IMR-90 (cell line): ENCODE measurements around the gene C3orf18. TPM values are rescaled to one million over a fixed set of nuclear protein-coding genes. Genes with fewer than 3 reads are reported as not detected.

Experiments used
- ATAC-seq: fragments of 200-7000 bp; cut with Tn5 transposase; 2 replicates; pipeline ENCODE4 v1.9.1; 2020; ENCODE audit warnings: low read depth, mild to moderate bottlenecking, moderate library complexity
- BruUV-seq: library from RNA; stranded (reverse); fragments of 400-500 nt; replicated peaks from 2 replicates; lab custom pipeline; 2021; lab: Mats Ljungman, UMichigan
- CTCF ChIA-PET: fragments of 300-600 bp; formaldehyde crosslinking; extraction: SDS; loops from one replicate; lab custom pipeline; 2021; ENCODE audit warnings: antibody characterized with exemption; lab: Yijun Ruan, JAX
- POLR2A ChIA-PET: fragments of 300-600 bp; sonication (Branson Sonifier 250); formaldehyde crosslinking; loops from one replicate; lab custom pipeline; 2022; ENCODE audit warnings: antibody characterized with exemption; ENCODE audit not compliant: unreplicated experiment; lab: Charles Lee
- DNase-seq: peaks from one replicate; pipeline ENCODE4 v3.0.0; 2013
- H2AFZ ChIP-seq: replicated peaks from 2 replicates; pipeline ENCODE3; 2013; ENCODE audit warnings: low read length, mild to moderate bottlenecking; ENCODE audit not compliant: poor library complexity
- H2AK5ac ChIP-seq: 2 replicates; pipeline ENCODE4 v1.6.1; 2013; ENCODE audit warnings: low read depth, low read length, inconsistent platforms
- H2AK9ac ChIP-seq: replicated peaks from 2 replicates; pipeline ENCODE3; 2013; ENCODE audit warnings: mild to moderate bottlenecking, low read depth, low read length, moderate library complexity; ENCODE audit not compliant: poor library complexity
- H2BK120ac ChIP-seq: 2 replicates; pipeline ENCODE4 v1.6.1; 2013; ENCODE audit warnings: low read depth, low read length, inconsistent platforms
- H2BK15ac ChIP-seq: 3 replicates; pipeline ENCODE4 v1.6.1; 2013; ENCODE audit warnings: low read depth, low read length, inconsistent platforms
- H2BK20ac ChIP-seq: 2 replicates; pipeline ENCODE4 v1.6.1; 2013; ENCODE audit warnings: low read depth, mild to moderate bottlenecking, inconsistent platforms, low read length, moderate library complexity
- H2BK5ac ChIP-seq: 2 replicates; pipeline ENCODE4 v1.6.1; 2013; ENCODE audit warnings: mild to moderate bottlenecking, low read depth, low read length, inconsistent platforms; ENCODE audit not compliant: poor library complexity, severe bottlenecking
- H3K14ac ChIP-seq: replicated peaks from 2 replicates; pipeline ENCODE4 v1.6.1; 2013; ENCODE audit warnings: low read depth, low read length, inconsistent platforms
- H3K18ac ChIP-seq: 2 replicates; pipeline ENCODE4 v1.6.1; 2013; ENCODE audit warnings: low read depth, low read length, control low read depth
- H3K23ac ChIP-seq: 2 replicates; pipeline ENCODE4 v1.6.1; 2013; ENCODE audit warnings: low read depth, low read length, inconsistent platforms
- H3K27ac ChIP-seq: 2 replicates; pipeline ENCODE4 v1.5.1; 2013; ENCODE audit warnings: mild to moderate bottlenecking, control low read depth, low read length; ENCODE audit not compliant: insufficient read depth
- H3K27me3 ChIP-seq: 2 replicates; pipeline ENCODE4 v1.6.1; 2013; ENCODE audit warnings: low read length; ENCODE audit not compliant: control insufficient read depth, insufficient read depth
- H3K36me3 ChIP-seq: 2 replicates; pipeline ENCODE4 v1.6.1; 2013; ENCODE audit warnings: low read length, mixed read lengths; ENCODE audit not compliant: control insufficient read depth, insufficient read depth
- H3K4ac ChIP-seq: 2 replicates; pipeline ENCODE4 v1.6.1; 2013; ENCODE audit warnings: low read depth, low read length, inconsistent platforms
- H3K4me1 ChIP-seq: 2 replicates; pipeline ENCODE4 v1.6.1; 2013; ENCODE audit warnings: low read length, mixed read lengths; ENCODE audit not compliant: control insufficient read depth, insufficient read depth
- H3K4me2 ChIP-seq: 2 replicates; pipeline ENCODE4 v1.6.1; 2013; ENCODE audit warnings: low read depth, mild to moderate bottlenecking, control low read depth, low read length, moderate library complexity
- H3K4me3 ChIP-seq: 2 replicates; pipeline ENCODE4 v1.5.1; 2013; ENCODE audit warnings: low read depth, mild to moderate bottlenecking, control low read depth, low read length, moderate library complexity; ENCODE audit not compliant: insufficient read depth
- H3K56ac ChIP-seq: 2 replicates; pipeline ENCODE4 v1.6.1; 2013; ENCODE audit warnings: low read length, inconsistent platforms; ENCODE audit not compliant: insufficient read depth; ENCODE audit errors: extremely low read depth
- H3K79me1 ChIP-seq, 2 experiments: 2 replicates each; pipeline ENCODE4 v1.6.1; 2013; ENCODE audit warnings: low read length in 2 of 2, inconsistent platforms in 1 of 2, low read depth in 1 of 2
- H3K9ac ChIP-seq: 2 replicates; pipeline ENCODE4 v1.6.1; 2013; ENCODE audit warnings: low read depth, low read length, control low read depth
- H3K9me1 ChIP-seq: 2 replicates; pipeline ENCODE4 v1.6.1; 2013; ENCODE audit warnings: low read length, inconsistent platforms; ENCODE audit not compliant: insufficient read depth
- H3K9me3 ChIP-seq: 2 replicates; pipeline ENCODE4 v1.6.1; 2013; ENCODE audit warnings: low read length; ENCODE audit not compliant: control insufficient read depth, insufficient read depth
- H4K20me1 ChIP-seq: 2 replicates; pipeline ENCODE4 v1.6.1; 2013; ENCODE audit warnings: low read length, inconsistent platforms; ENCODE audit not compliant: insufficient read depth
- H4K5ac ChIP-seq: 2 replicates; pipeline ENCODE4 v1.6.1; 2013; ENCODE audit warnings: mild to moderate bottlenecking, low read depth, low read length, control low read depth
- H4K8ac ChIP-seq, 2 experiments: 2 replicates each; pipeline ENCODE4 v1.6.1; 2013; ENCODE audit warnings: low read depth in 2 of 2, low read length in 2 of 2, control low read depth in 1 of 2, inconsistent platforms in 1 of 2
- H4K91ac ChIP-seq: 2 replicates; pipeline ENCODE4 v1.6.1; 2013; ENCODE audit warnings: low read depth, low read length, inconsistent platforms; ENCODE audit not compliant: insufficient read depth
- MAFK ChIP-seq: IDR thresholded peaks from 2 replicates; pipeline ENCODE4 v1.6.1; 2012; ENCODE audit warnings: low read depth, low read length, improper control_type of control experiment
- MXI1 ChIP-seq: IDR thresholded peaks from 2 replicates; pipeline ENCODE4 v1.6.1; 2012; ENCODE audit warnings: low read depth, mild to moderate bottlenecking, low read length, moderate library complexity, borderline replicate concordance
- RFX5 ChIP-seq: IDR thresholded peaks from 2 replicates; pipeline ENCODE4 v1.8.0; 2012; ENCODE audit warnings: low read depth, mild to moderate bottlenecking, low read length, moderate library complexity
- WGBS, 2 experiments: methylation state at CpG; one replicate each; pipeline versions ENCODE4 v1.1.5 to v1.1.7; 2013; ENCODE audit warnings: missing lambda C conversion rate in 2 of 2; ENCODE audit not compliant: insufficient read length in 1 of 2; ENCODE audit errors: extremely low coverage in 2 of 2; 5-methylcytosine and 5-hydroxymethylcytosine counted together
- dilution Hi-C: fragments of 300-500 bp; cut with HindIII; formaldehyde crosslinking; loops from one replicate; pipeline ENCODE4 v1.14.3; 2018; ENCODE audit warnings: low sequenced_read_pairs; ENCODE audit not compliant: unreplicated experiment
- in situ Hi-C: fragments of 300-500 bp; cut with MboI; formaldehyde crosslinking; loops from 3 replicates; pipeline ENCODE4 v1.14.3; 2019; ENCODE audit warnings: low sequenced_read_pairs, inconsistent platforms, mixed read lengths
- intact Hi-C: fragments of 100-400 bp; cut with micrococcal nuclease; formaldehyde crosslinking; loops from 2 replicates; pipeline ENCODE4 v1.10.0; 2022
- polyA plus RNA-seq, 3 experiments: library from polyadenylated mRNA; depleted of rRNA; stranded (reverse); fragments of >200 nt; gene quantifications; 2 replicates each; pipeline ENCODE4 v1.2.3, GENCODE V29; 2012; ENCODE audit warnings: low replicate concordance in 1 of 3
- total RNA-seq: library from RNA; depleted of rRNA; stranded (reverse); fragments of >200 nt; gene quantifications from 2 replicates; pipeline ENCODE4 v1.2.3, GENCODE V29; 2012

C3orf18 gene
- total and polyA plus RNA-seq, 2 of the 4 experiments (the other 2 are of a cell fraction) = 6.8 to 10.6 TPM

- H2BK20ac ChIP-seq = no peak overlapping the region
- no peak overlapping the region for H3K18ac ChIP-seq
- no peaks in the 10 kb centered on the region for H3K36me3 ChIP-seq
- no peak overlapping the region for H2BK5ac ChIP-seq
- H2AFZ ChIP-seq = no peak overlapping the region
- H3K27ac ChIP-seq = no peak overlapping the region
- H3K4me3 ChIP-seq = no peak overlapping the region
- ATAC-seq (no peak), DNase-seq (no peak)
- no peak overlapping the region for H3K4ac ChIP-seq
- H2BK15ac ChIP-seq = no peak overlapping the region
- POLR2A ChIA-PET = no interaction called here
- intact Hi-C loops = no loop called here
- no peaks in the 10 kb centered on the region for H3K9me1 ChIP-seq
- H2AK5ac ChIP-seq = no peak overlapping the region
- no peaks in the 10 kb centered on the region for H3K4me1 ChIP-seq
- WGBS, 2 experiments = 63% methylated on average over 1 of the region's 4 CpGs; no CpG with 5 or more reads in 1 of the 2 experiments
- no peaks in the 10 kb centered on the region for H3K79me1 ChIP-seq
- H3K9me3 ChIP-seq = no peaks in the 10 kb centered on the region
- no peak overlapping the region for H3K23ac ChIP-seq
- no peak overlapping the region for H2AK9ac ChIP-seq
- no peak overlapping the region for H4K5ac ChIP-seq
- H2BK120ac ChIP-seq = no peak overlapping the region
- H4K91ac ChIP-seq = no peak overlapping the region
- H4K20me1 ChIP-seq = no peaks in the 10 kb centered on the region
- no peak overlapping the region for H3K14ac ChIP-seq
- TF ChIP-seq MAFK (no peak), RFX5 (no peak), MXI1 (no peak)
- no peak overlapping the region for H3K9ac ChIP-seq
- in situ Hi-C loops = no loop called here
- H4K8ac ChIP-seq = no peak overlapping the region
- H3K4me2 ChIP-seq = no peak overlapping the region
- dilution Hi-C loops = no loop called here
- CTCF ChIA-PET = no interaction called here
- peaks cover 74% of the 10 kb centered on the region for H3K27me3 ChIP-seq
- H3K56ac ChIP-seq = no peak overlapping the region
- no TSS peak for BruUV-seq
Observed at GRCh38 chr3:50537421-50538129, 30.0 kb downstream of the C3orf18 start.
